Stimulated activated naive CD8-positive, alpha-beta T cell treated with anti-CD3 and anti-CD28 coated beads, Interleukin-15, Interleukin-2, amounts not matched to agents 100 ng/mL and 50 ng/mL, for 24 hours (primary cell): ENCODE results near the gene PLEKHA6.

Experiments
- H3K27ac Mint-ChIP-seq: one replicate; pipeline ENCODE4 v1.8.0; 2021; ENCODE audit warnings: mild to moderate bottlenecking, mixed read lengths
- H3K27me3 Mint-ChIP-seq: one replicate; pipeline ENCODE4 v1.8.0; 2021; ENCODE audit warnings: mixed read lengths
- H3K36me3 Mint-ChIP-seq: one replicate; pipeline ENCODE4 v1.8.0; 2021; ENCODE audit warnings: low read depth, mixed read lengths
- H3K4me1 Mint-ChIP-seq: one replicate; pipeline ENCODE4 v1.8.0; 2021; ENCODE audit warnings: low read depth, mixed read lengths
- H3K4me3 Mint-ChIP-seq: one replicate; pipeline ENCODE4 v1.8.0; 2021; ENCODE audit warnings: mild to moderate bottlenecking, mixed read lengths
- H3K9me3 Mint-ChIP-seq: one replicate; pipeline ENCODE4 v1.8.0; 2021; ENCODE audit warnings: mixed read lengths

The PLEKHA6 gene

GRCh38 chr1:204267191-204267601 lies 92.5 kb downstream of the PLEKHA6 start:
- Mint-ChIP-seq H3K4me3 (no peak overlapping the region), H3K4me1 (no peaks in the 10 kb centered on the region), H3K27ac (no peak overlapping the region)

GRCh38 chr1:204266504-204267034 lies 93.2 kb downstream of the PLEKHA6 start:
- Mint-ChIP-seq H3K4me1 (no peaks in the 10 kb centered on the region), H3K27me3 (peaks cover 6% of the 10 kb centered on the region), H3K9me3 (no peaks in the 10 kb centered on the region), H3K36me3 (no peaks in the 10 kb centered on the region), H3K27ac (no peak overlapping the region), H3K4me3 (no peak overlapping the region)

More at GRCh38 chr1:204267191-204267601, 92.5 kb downstream of the PLEKHA6 start:
- peaks cover 6% of the 10 kb centered on the region for H3K27me3 Mint-ChIP-seq
- no peaks in the 10 kb centered on the region for H3K36me3 Mint-ChIP-seq
- no peaks in the 10 kb centered on the region for H3K9me3 Mint-ChIP-seq

GRCh38 chr1:204265665-204266064 lies 94.1 kb downstream of the PLEKHA6 start:
- Mint-ChIP-seq H3K9me3 (no peaks in the 10 kb centered on the region), H3K27ac (no peak overlapping the region)

GRCh38 chr1:204264805-204265204 lies 94.9 kb downstream of the PLEKHA6 start:
- Mint-ChIP-seq H3K4me3 (no peak overlapping the region), H3K4me1 (no peaks in the 10 kb centered on the region), H3K27ac (no peak overlapping the region), H3K36me3 (no peaks in the 10 kb centered on the region), H3K9me3 (no peaks in the 10 kb centered on the region), H3K27me3 (peaks cover 6% of the 10 kb centered on the region)

More at GRCh38 chr1:204265665-204266064, 94.1 kb downstream of the PLEKHA6 start:
- no peaks in the 10 kb centered on the region for H3K36me3 Mint-ChIP-seq
- peaks cover 6% of the 10 kb centered on the region for H3K27me3 Mint-ChIP-seq
- no peaks in the 10 kb centered on the region for H3K4me1 Mint-ChIP-seq
- no peak overlapping the region for H3K4me3 Mint-ChIP-seq

- no peaks in the 10 kb centered on the region for H3K36me3 Mint-ChIP-seq
- H3K27me3 Mint-ChIP-seq: no peaks in the 10 kb centered on the region
- no peaks in the 10 kb centered on the region for H3K4me1 Mint-ChIP-seq
- H3K27ac Mint-ChIP-seq: no peak overlapping the region
- H3K9me3 Mint-ChIP-seq: no peaks in the 10 kb centered on the region
- H3K4me3 Mint-ChIP-seq: no peak overlapping the region
Observed at GRCh38 chr1:204263254-204263910, 96.3 kb downstream of the PLEKHA6 start.

GRCh38 chr1:204262506-204263253 lies 97.0 kb downstream of the PLEKHA6 start:
- Mint-ChIP-seq H3K4me3 (no peak overlapping the region), H3K36me3 (no peaks in the 10 kb centered on the region), H3K27ac (no peak overlapping the region), H3K9me3 (no peaks in the 10 kb centered on the region), H3K27me3 (no peaks in the 10 kb centered on the region), H3K4me1 (no peaks in the 10 kb centered on the region)

GRCh38 chr1:204261746-204262505 lies 97.8 kb downstream of the PLEKHA6 start:
- no peak overlapping the region for H3K4me3 Mint-ChIP-seq
- H3K4me1 Mint-ChIP-seq: no peaks in the 10 kb centered on the region
- H3K27ac Mint-ChIP-seq: no peak overlapping the region

GRCh38 chr1:204261266-204261665 lies 98.5 kb downstream of the PLEKHA6 start:
- H3K27ac Mint-ChIP-seq: no peak overlapping the region
- H3K4me1 Mint-ChIP-seq: no peaks in the 10 kb centered on the region
- H3K27me3 Mint-ChIP-seq: no peaks in the 10 kb centered on the region
- no peaks in the 10 kb centered on the region for H3K36me3 Mint-ChIP-seq
- no peaks in the 10 kb centered on the region for H3K9me3 Mint-ChIP-seq
- no peak overlapping the region for H3K4me3 Mint-ChIP-seq

More at GRCh38 chr1:204261746-204262505, 97.8 kb downstream of the PLEKHA6 start:
- Mint-ChIP-seq H3K27me3 (no peaks in the 10 kb centered on the region), H3K36me3 (no peaks in the 10 kb centered on the region), H3K9me3 (no peaks in the 10 kb centered on the region)

- Mint-ChIP-seq H3K27me3 (no peaks in the 10 kb centered on the region), H3K36me3 (no peaks in the 10 kb centered on the region), H3K4me3 (no peak overlapping the region), H3K4me1 (no peaks in the 10 kb centered on the region), H3K27ac (no peak overlapping the region), H3K9me3 (no peaks in the 10 kb centered on the region)
Observed at GRCh38 chr1:204260601-204261197, 99.0 kb downstream of the PLEKHA6 start.

GRCh38 chr1:204259782-204260181 lies 99.9 kb downstream of the PLEKHA6 start:
- Mint-ChIP-seq H3K27ac (no peak overlapping the region), H3K36me3 (no peaks in the 10 kb centered on the region), H3K4me1 (no peaks in the 10 kb centered on the region), H3K4me3 (no peak overlapping the region), H3K27me3 (no peaks in the 10 kb centered on the region), H3K9me3 (no peaks in the 10 kb centered on the region)

GRCh38 chr1:204259196-204259595 lies 100.5 kb downstream of the PLEKHA6 start:
- Mint-ChIP-seq H3K4me3 (no peak overlapping the region), H3K4me1 (no peaks in the 10 kb centered on the region), H3K27me3 (no peaks in the 10 kb centered on the region), H3K27ac (no peak overlapping the region), H3K9me3 (no peaks in the 10 kb centered on the region), H3K36me3 (no peaks in the 10 kb centered on the region)

- Mint-ChIP-seq H3K27ac (peak overlapping the region; percentile 31), H3K9me3 (no peaks in the 10 kb centered on the region), H3K27me3 (no peaks in the 10 kb centered on the region), H3K36me3 (no peaks in the 10 kb centered on the region), H3K4me1 (no peaks in the 10 kb centered on the region), H3K4me3 (no peak overlapping the region)
Observed at GRCh38 chr1:204258213-204259115, 101.3 kb downstream of the PLEKHA6 start.

GRCh38 chr1:204257446-204257845 lies 102.3 kb downstream of the PLEKHA6 start:
- H3K27me3 Mint-ChIP-seq: no peaks in the 10 kb centered on the region
- H3K27ac Mint-ChIP-seq: no peak overlapping the region
- H3K36me3 Mint-ChIP-seq: no peaks in the 10 kb centered on the region
- H3K4me3 Mint-ChIP-seq: no peak overlapping the region
- H3K9me3 Mint-ChIP-seq: no peaks in the 10 kb centered on the region
- H3K4me1 Mint-ChIP-seq: no peaks in the 10 kb centered on the region

- Mint-ChIP-seq H3K27ac (no peak overlapping the region), H3K4me1 (no peaks in the 10 kb centered on the region), H3K9me3 (no peaks in the 10 kb centered on the region), H3K36me3 (no peaks in the 10 kb centered on the region), H3K27me3 (no peaks in the 10 kb centered on the region), H3K4me3 (no peak overlapping the region)
Observed at GRCh38 chr1:204256531-204256930, 103.2 kb downstream of the PLEKHA6 start.
